Mesendoderm (in vitro differentiated cells): Measurements from ENCODE around the gene PPFIBP2.
"Not testable (repeated sequence)": the region's sequence is repeated elsewhere in the genome, so short reads cannot be mapped to it uniquely, and the experiment has no call there.

Experiments used
- DNase-seq: peaks from one replicate; pipeline ENCODE4 v3.0.0; 2013
- H2AK5ac ChIP-seq: 2 replicates; pipeline ENCODE4 v1.6.1; 2013; ENCODE audit warnings: low read length, inconsistent platforms
- H2BK120ac ChIP-seq: 2 replicates; pipeline ENCODE4 v1.6.1; 2013; ENCODE audit warnings: low read depth, mild to moderate bottlenecking, low read length, moderate library complexity, mixed read lengths
- H2BK15ac ChIP-seq: replicated peaks from 2 replicates; pipeline ENCODE4 v1.6.1; 2013; ENCODE audit warnings: low read depth, mild to moderate bottlenecking, moderate library complexity
- H2BK5ac ChIP-seq: 2 replicates; pipeline ENCODE4 v1.6.1; 2013; ENCODE audit warnings: low read length, inconsistent platforms
- H3K18ac ChIP-seq: 2 replicates; pipeline ENCODE4 v1.6.1; 2013; ENCODE audit warnings: mild to moderate bottlenecking, low read length, mixed read lengths
- H3K23ac ChIP-seq: one replicate; pipeline ENCODE4 v1.6.1; 2013; ENCODE audit warnings: low read length
- H3K27ac ChIP-seq: 2 replicates; pipeline ENCODE4 v1.5.1; 2013; ENCODE audit warnings: low read depth, mild to moderate bottlenecking, inconsistent platforms, low read length, moderate library complexity
- H3K27me3 ChIP-seq: 2 replicates; pipeline ENCODE4 v1.6.1; 2013; ENCODE audit warnings: low read length, control low read depth, mild to moderate bottlenecking, inconsistent platforms; ENCODE audit not compliant: insufficient read depth, poor library complexity
- H3K36me3 ChIP-seq: 2 replicates; pipeline ENCODE4 v1.6.1; 2013; ENCODE audit warnings: low read length, inconsistent platforms; ENCODE audit not compliant: control insufficient read depth, insufficient read depth
- H3K4ac ChIP-seq: one replicate; pipeline ENCODE4 v1.6.1; 2013; ENCODE audit warnings: low read depth, mild to moderate bottlenecking, low read length, moderate library complexity
- H3K4me1 ChIP-seq: 2 replicates; pipeline ENCODE4 v1.6.1; 2013; ENCODE audit warnings: low read depth, low read length, inconsistent platforms; ENCODE audit not compliant: control insufficient read depth
- H3K4me2 ChIP-seq: 2 replicates; pipeline ENCODE4 v1.6.1; 2013; ENCODE audit warnings: low read length
- H3K4me3 ChIP-seq: 2 replicates; pipeline ENCODE4 v1.5.1; 2013; ENCODE audit warnings: mild to moderate bottlenecking, low read length
- H3K56ac ChIP-seq: one replicate; pipeline ENCODE4 v1.6.1; 2013; ENCODE audit warnings: low read length
- H3K79me1 ChIP-seq: 2 replicates; pipeline ENCODE4 v1.6.1; 2013; ENCODE audit warnings: low read length, inconsistent platforms
- H3K79me2 ChIP-seq: 2 replicates; pipeline ENCODE4 v1.6.1; 2013; ENCODE audit warnings: mild to moderate bottlenecking, low read length; ENCODE audit not compliant: control insufficient read depth, insufficient read depth
- H3K9ac ChIP-seq: 2 replicates; pipeline ENCODE4 v1.6.1; 2013; ENCODE audit warnings: low read length, inconsistent platforms
- H4K5ac ChIP-seq: one replicate; pipeline ENCODE4 v1.6.1; 2013; ENCODE audit warnings: low read length
- H4K8ac ChIP-seq: one replicate; pipeline ENCODE4 v1.6.1; 2013; ENCODE audit warnings: low read depth, mild to moderate bottlenecking, control low read depth, low read length, moderate library complexity
- whole genome bisulfite sequencing: extraction: QIAGEN DNeasy Blood & Tissue Kit; methylation state at CpG from one replicate; pipeline ENCODE4 v1.1.7; 2013; ENCODE audit warnings: low lambda C conversion rate, missing lambda C conversion rate; ENCODE audit not compliant: insufficient coverage; ENCODE audit errors: extremely low coverage; 5-methylcytosine and 5-hydroxymethylcytosine counted together

Gene PPFIBP2

GRCh38 chr11:7654195-7654705 is 140.5 kb downstream of the PPFIBP2 start:
- Histone ChIP-seq H3K27ac (no peak overlapping the region), H3K4ac (no peak overlapping the region), H3K23ac (no peak overlapping the region), H2BK5ac (no peak overlapping the region), H2AK5ac (no peak overlapping the region), H3K56ac (no peak overlapping the region), H4K8ac (no peak overlapping the region), H2BK15ac (no peak overlapping the region), H3K36me3 (peaks cover 4% of the 10 kb centered on the region), H3K4me2 (no peak overlapping the region), H3K27me3 (no peaks in the 10 kb centered on the region), H3K18ac (no peak overlapping the region), H3K9ac (no peak overlapping the region), H4K5ac (no peak overlapping the region), H3K79me1 (no peaks in the 10 kb centered on the region), H3K79me2 (no peaks in the 10 kb centered on the region), H3K4me3 (no peak overlapping the region), H3K4me1 (no peaks in the 10 kb centered on the region), H2BK120ac (no peak overlapping the region)
- WGBS = no CpG with 5 or more reads among the region's 4 CpGs
- DNase-seq = no peak

GRCh38 chr11:7655253-7656217 is 141.7 kb downstream of the PPFIBP2 start:
- DNase-seq = peak; percentile 29
- no peak overlapping the region for H3K4me3 ChIP-seq
- H3K79me2 ChIP-seq = no peaks in the 10 kb centered on the region
- WGBS = no CpG with 5 or more reads among the region's 14 CpGs
- no peak overlapping the region for H3K9ac ChIP-seq
- no peak overlapping the region for H2BK15ac ChIP-seq
- H3K23ac ChIP-seq = no peak overlapping the region
- no peak overlapping the region for H4K5ac ChIP-seq
- H2BK5ac ChIP-seq = no peak overlapping the region
- no peak overlapping the region for H3K18ac ChIP-seq
- H3K4me2 ChIP-seq = no peak overlapping the region
- H3K36me3 ChIP-seq = peaks cover 2% of the 10 kb centered on the region
- H3K56ac ChIP-seq = no peak overlapping the region
- no peaks in the 10 kb centered on the region for H3K79me1 ChIP-seq
- H2AK5ac ChIP-seq = no peak overlapping the region
- H3K27me3 ChIP-seq = no peaks in the 10 kb centered on the region
- H3K27ac ChIP-seq = no peak overlapping the region
- H2BK120ac ChIP-seq = no peak overlapping the region
- no peak overlapping the region for H3K4ac ChIP-seq
- H4K8ac ChIP-seq = no peak overlapping the region
- no peaks in the 10 kb centered on the region for H3K4me1 ChIP-seq

- no peak overlapping the region for H3K56ac ChIP-seq
- H3K36me3 ChIP-seq = peaks cover 2% of the 10 kb centered on the region
- no peak overlapping the region for H3K4me3 ChIP-seq
- no peak overlapping the region for H3K27ac ChIP-seq
- no peak overlapping the region for H2AK5ac ChIP-seq
- H2BK120ac ChIP-seq = no peak overlapping the region
- no peak overlapping the region for H3K4me2 ChIP-seq
- no peaks in the 10 kb centered on the region for H3K27me3 ChIP-seq
- no peaks in the 10 kb centered on the region for H3K79me2 ChIP-seq
- H4K5ac ChIP-seq = no peak overlapping the region
- H2BK15ac ChIP-seq = no peak overlapping the region
- no peak overlapping the region for H3K4ac ChIP-seq
- no CpG with 5 or more reads among the region's 11 CpGs for WGBS
- DNase-seq = no peak
- H3K9ac ChIP-seq = no peak overlapping the region
- H3K4me1 ChIP-seq = no peaks in the 10 kb centered on the region
- H4K8ac ChIP-seq = no peak overlapping the region
- no peaks in the 10 kb centered on the region for H3K79me1 ChIP-seq
- H2BK5ac ChIP-seq = no peak overlapping the region
- no peak overlapping the region for H3K18ac ChIP-seq
- no peak overlapping the region for H3K23ac ChIP-seq
Observed at GRCh38 chr11:7656704-7657103, 142.9 kb downstream of the PPFIBP2 start.

GRCh38 chr11:7657306-7658025 is 143.7 kb downstream of the PPFIBP2 start:
- Histone ChIP-seq H2BK5ac (no peak overlapping the region), H2BK15ac (no peak overlapping the region), H3K23ac (no peak overlapping the region), H3K9ac (no peak overlapping the region), H3K4me1 (no peaks in the 10 kb centered on the region), H3K27ac (no peak overlapping the region), H3K36me3 (peaks cover 2% of the 10 kb centered on the region), H3K79me1 (no peaks in the 10 kb centered on the region), H3K4ac (no peak overlapping the region), H3K56ac (peak overlapping the region; percentile 34), H4K5ac (no peak overlapping the region), H3K4me2 (no peak overlapping the region), H2AK5ac (no peak overlapping the region), H3K27me3 (no peaks in the 10 kb centered on the region), H3K18ac (no peak overlapping the region), H3K4me3 (no peak overlapping the region), H3K79me2 (no peaks in the 10 kb centered on the region), H2BK120ac (no peak overlapping the region), H4K8ac (no peak overlapping the region)
- no CpG with 5 or more reads among the region's 15 CpGs for WGBS
- peak; percentile 82 for DNase-seq

- H3K27ac ChIP-seq, H3K4me2 ChIP-seq, H3K79me1 ChIP-seq, H2BK120ac ChIP-seq, H4K5ac ChIP-seq, H3K36me3 ChIP-seq, H3K27me3 ChIP-seq, H3K79me2 ChIP-seq, H2BK15ac ChIP-seq, H3K9ac ChIP-seq, H3K56ac ChIP-seq, H4K8ac ChIP-seq, H3K4me3 ChIP-seq, H3K18ac ChIP-seq, H2AK5ac ChIP-seq, H3K4ac ChIP-seq, H3K4me1 ChIP-seq, H3K23ac ChIP-seq, H2BK5ac ChIP-seq, DNase-seq: not testable (repeated sequence)
- WGBS = no CpG with 5 or more reads among the region's 16 CpGs
Observed at GRCh38 chr11:7663531-7663930, 149.7 kb downstream of the PPFIBP2 start.
